ENCODE data around the gene ATP6V0A4. TPM values are rescaled to one million over a fixed set of nuclear protein-coding genes. Genes with fewer than 3 reads are reported as not detected.

ATP6V0A4 gene
- total and polyA plus RNA-seq, 2 of the 13 experiments (the other 11 are each of a cell fraction or from before 2014, with no cell fraction given) = 0.24 to 0.25 TPM

GRCh38 chr7:138705167-138705566, 92.8 kb downstream of the ATP6V0A4 start:
- Histone ChIP-seq H2AFZ (ENCODE audit: low read length) (peak overlapping the region; percentile 42), H3K4me2 (ENCODE audit: low read depth, low read length) (peak overlapping the region; percentile 15; the same call in 1 of the 2 replicates), H3K4me3 (replicated peaks in 1 of 3; ENCODE audit: insufficient read depth in 1 of 3, low read depth in 2 of 3, low read length in 3 of 3) (no peak overlapping the region), H3K27me3 (ENCODE audit: control insufficient read depth in 1 of 2, insufficient read depth in 2 of 2, low read length in 2 of 2) (peaks cover 1 to 14% of the 10 kb centered on the region in 2 experiments; a peak in 4 of 5 replicates), H3K79me2 (ENCODE audit: insufficient read depth, low read length) (no peaks in the 10 kb centered on the region), H3K36me3 (replicated peaks in 1 of 2; ENCODE audit: control insufficient read depth in 1 of 2, insufficient read depth in 2 of 2, low read length in 2 of 2) (no peaks in the 10 kb centered on the region), H3K9me3 (ENCODE audit: low read length) (no peaks in the 10 kb centered on the region), H4K20me1 (ENCODE audit: insufficient read depth, low read length) (no peaks in the 10 kb centered on the region), H3K27ac (ENCODE audit: extremely low read length, insufficient read depth, low read length) (no peak overlapping the region), H3K9ac (ENCODE audit: insufficient read depth, low read depth, low read length) (no peak overlapping the region), H3K4me1 (ENCODE audit: insufficient read depth, low read length) (no peaks in the 10 kb centered on the region)
- FAIRE-seq (no peak), DNase-seq (ENCODE audit: low spot score) (no peak), ATAC-seq (no peak)
- TF ChIP-seq ZFP91 (CRISPR knock-in tag; IDR thresholded peaks at IDR 0.05; ENCODE audit: borderline replicate concordance) (no peak), ATF7 (IDR thresholded peaks at IDR 0.05) (0 out of 2 replicates have a peak, but pooled peaks have one; percentile 28), ATF7 (CRISPR knock-in tag; IDR thresholded peaks at IDR 0.05) (no peak)
- intact Hi-C loops (cut with micrococcal nuclease; ENCODE audit: unreplicated experiment) = no loop called here
- CTCF ChIA-PET (ENCODE audit: low intra/inter-chr PET ratio, low total read pairs) = no interaction called here
- WGBS (ENCODE audit: low lambda C conversion rate) = 16% methylated on average over 7 of the region's 7 CpGs
- POLR2A ChIA-PET = no interaction called here
- BruUV-seq (replicated peaks) = no TSS peak
- in situ Hi-C loops (cut with HindIII; ENCODE audit: extremely low pct_ligation_motif_present, low pct_unique_long_range_greater_than_20kb) = no loop called here

- intact Hi-C loops (cut with micrococcal nuclease; ENCODE audit: unreplicated experiment) = no loop called here
- no TSS peak for BruUV-seq (replicated peaks)
- no peak overlapping the region for H3K27ac ChIP-seq (ENCODE audit: extremely low read length, insufficient read depth, low read length)
- no peak overlapping the region for H3K9ac ChIP-seq (ENCODE audit: insufficient read depth, low read depth, low read length)
- H3K27me3 ChIP-seq (ENCODE audit: control insufficient read depth in 1 of 2, insufficient read depth in 2 of 2, low read length in 2 of 2) = peaks cover 3 to 23% of the 10 kb centered on the region in 2 experiments; a peak in 4 of 5 replicates
- H3K4me1 ChIP-seq (ENCODE audit: insufficient read depth, low read length) = no peaks in the 10 kb centered on the region
- no peak overlapping the region for H3K4me2 ChIP-seq (ENCODE audit: low read depth, low read length)
- WGBS (ENCODE audit: low lambda C conversion rate) = 7% methylated on average over 2 of the region's 2 CpGs
- no peaks in the 10 kb centered on the region for H3K9me3 ChIP-seq (ENCODE audit: low read length)
- FAIRE-seq = no peak
- TF ChIP-seq TFAP4 (IDR thresholded peaks at IDR 0.05; ENCODE audit: borderline replicate concordance, low read depth) = no peak
- TF ChIP-seq ZEB1 (IDR thresholded peaks at IDR 0.05; ENCODE audit: insufficient replicate concordance, low read depth) = no peak
- TF ChIP-seq ZNF629 (CRISPR knock-in tag; conservative IDR thresholded peaks at IDR 0.05) = no peak
- TF ChIP-seq MTF1 (CRISPR knock-in tag; IDR thresholded peaks at IDR 0.05) = no peak
- no peak for TF ChIP-seq SNRNP70 (IDR thresholded peaks at IDR 0.05; ENCODE audit: low read depth, low read length)
- no peak for TF ChIP-seq SNAPC5 (CRISPR knock-in tag; IDR thresholded peaks at IDR 0.05; ENCODE audit: borderline replicate concordance)
- TF ChIP-seq PREB (CRISPR knock-in tag; IDR thresholded peaks at IDR 0.05) = no peak
- TF ChIP-seq ELK4 (CRISPR knock-in tag; IDR thresholded peaks at IDR 0.05; ENCODE audit: borderline replicate concordance) = no peak
- H3K79me2 ChIP-seq (ENCODE audit: insufficient read depth, low read length) = no peaks in the 10 kb centered on the region
- no peak overlapping the region for H3K4me3 ChIP-seq (replicated peaks in 1 of 3; ENCODE audit: insufficient read depth in 1 of 3, low read depth in 2 of 3, low read length in 3 of 3)
- POLR2A ChIA-PET = no interaction called here
- no peak overlapping the region for H2AFZ ChIP-seq (ENCODE audit: low read length)
- in situ Hi-C loops (cut with HindIII; ENCODE audit: extremely low pct_ligation_motif_present, low pct_unique_long_range_greater_than_20kb) = no loop called here
- H3K36me3 ChIP-seq (replicated peaks in 1 of 2; ENCODE audit: control insufficient read depth in 1 of 2, insufficient read depth in 2 of 2, low read length in 2 of 2) = no peaks in the 10 kb centered on the region
- H4K20me1 ChIP-seq (ENCODE audit: insufficient read depth, low read length) = no peaks in the 10 kb centered on the region
- DNase-seq (ENCODE audit: low spot score) = no peak
- no peak for ATAC-seq
- CTCF ChIA-PET (ENCODE audit: low intra/inter-chr PET ratio, low total read pairs) = no interaction called here
Measured at GRCh38 chr7:138701537-138701923, 96.5 kb downstream of the ATP6V0A4 start.

Data from HepG2 (cell line).